Endothelial cell of umbilical vein (primary cell): Measurements from ENCODE around the gene ZNF511. TPM values are rescaled to one million over a fixed set of nuclear protein-coding genes. Genes with fewer than 3 reads are reported as not detected.
A peak's percentile ranks its signal among the peaks of the same experiment; 100 is the strongest.

Experiments used
- BruUV-seq: library from RNA; stranded (reverse); fragments of 400-500 nt; replicated peaks from 2 replicates; lab custom pipeline; 2021; lab: Mats Ljungman, UMichigan
- CTCF ChIA-PET: fragments of 300-600, 350-600 bp; sonication (Branson Sonifier 250); formaldehyde crosslinking; loops from one replicate; lab custom pipeline; 2021; ENCODE audit warnings: antibody characterized with exemption, inconsistent platforms; lab: Charles Lee
- POLR2A ChIA-PET: fragments of 300-600, 350-600 bp; sonication (Branson Sonifier 250); formaldehyde crosslinking; loops from one replicate; lab custom pipeline; 2021; ENCODE audit warnings: antibody characterized with exemption, inconsistent platforms; lab: Charles Lee
- DNase-seq: peaks from one replicate; pipeline ENCODE4 v3.0.0-alpha.2; 2011; ENCODE audit warnings: low read depth, low spot score
- FAIRE-seq: peaks from 2 replicates; lab custom pipeline; 2011; peaks lifted over from hg19 to GRCh38; lab: Jason Lieb, UNC
- H2AFZ ChIP-seq: 2 replicates; pipeline ENCODE4 v1.6.0; 2012; ENCODE audit warnings: low read depth, low read length, control low read depth, inconsistent platforms
- H3K27ac ChIP-seq: 2 replicates; pipeline ENCODE4 v1.5.1; 2011; ENCODE audit warnings: low read depth, mild to moderate bottlenecking, control low read depth, low read length, moderate library complexity; ENCODE audit not compliant: insufficient read depth
- H3K27me3 ChIP-seq, 2 experiments: 2 replicates each; pipeline versions ENCODE4 v1.6.0 to v1.6.1; 2011; ENCODE audit warnings: low read length in 2 of 2, mixed read lengths in 1 of 2; ENCODE audit not compliant: control insufficient read depth in 2 of 2, insufficient read depth in 2 of 2
- H3K36me3 ChIP-seq, 2 experiments: 2 replicates in 1 of 2; 3 replicates in 1 of 2; pipeline ENCODE4 v1.5.1; 2011; ENCODE audit warnings: low read length in 2 of 2, mild to moderate bottlenecking in 1 of 2, moderate library complexity in 1 of 2; ENCODE audit not compliant: control insufficient read depth in 2 of 2, insufficient read depth in 2 of 2; ENCODE audit errors: extremely low read depth in 1 of 2
- H3K4me1 ChIP-seq: 3 replicates; pipeline ENCODE4 v1.5.1; 2011; ENCODE audit warnings: mild to moderate bottlenecking, low read length; ENCODE audit not compliant: control insufficient read depth, insufficient read depth; ENCODE audit errors: extremely low read depth
- H3K4me2 ChIP-seq: 2 replicates; pipeline ENCODE4 v1.6.1; 2011; ENCODE audit warnings: low read length, control low read depth, mixed read lengths; ENCODE audit not compliant: insufficient read depth
- H3K4me3 ChIP-seq, 3 experiments: fragments of 200-600 bp in 1 of 3; sonication (generic), shearing (Covaris generic) in 1 of 3; replicated peaks in 1 of 3; 2 replicates each; pipeline ENCODE4 v1.5.1; 2011 to 2016; ENCODE audit warnings: control low read depth in 3 of 3, low read length in 3 of 3, mild to moderate bottlenecking in 2 of 3, inconsistent platforms in 1 of 3, low read depth in 1 of 3, moderate library complexity in 1 of 3; ENCODE audit not compliant: insufficient read depth in 1 of 3
- H3K79me2 ChIP-seq: 2 replicates; pipeline ENCODE4 v1.6.0; 2012; ENCODE audit warnings: low read length, inconsistent platforms; ENCODE audit not compliant: control insufficient read depth, insufficient read depth
- H3K9ac ChIP-seq: replicated peaks from 2 replicates; pipeline ENCODE3; 2011; ENCODE audit warnings: low read length, control low read depth; ENCODE audit not compliant: insufficient read depth; ENCODE audit errors: extremely low read depth
- H3K9me1 ChIP-seq: replicated peaks from 3 replicates; pipeline ENCODE4 v1.6.0; 2011; ENCODE audit warnings: mild to moderate bottlenecking, low read length; ENCODE audit not compliant: control insufficient read depth, insufficient read depth; ENCODE audit errors: extremely low read depth
- H3K9me3 ChIP-seq: replicated peaks from 2 replicates; pipeline ENCODE4 v1.5.1; 2012; ENCODE audit warnings: low read length, inconsistent platforms; ENCODE audit not compliant: control insufficient read depth, insufficient read depth
- H4K20me1 ChIP-seq: replicated peaks from 2 replicates; pipeline ENCODE3; 2011; ENCODE audit warnings: mild to moderate bottlenecking, low read length; ENCODE audit not compliant: control insufficient read depth, insufficient read depth; ENCODE audit errors: extremely low read depth
- EZH2 ChIP-seq: IDR thresholded peaks from 2 replicates; pipeline ENCODE4 v1.6.1; 2012; ENCODE audit warnings: borderline replicate concordance, low read depth, mild to moderate bottlenecking, moderate library complexity, low read length, inconsistent platforms; ENCODE audit not compliant: severe bottlenecking
- FOS ChIP-seq: IDR thresholded peaks from 2 replicates; pipeline ENCODE4 v1.6.1; 2011; ENCODE audit warnings: mild to moderate bottlenecking, low read length, moderate library complexity, borderline replicate concordance; ENCODE audit not compliant: insufficient read depth
- JUN ChIP-seq: IDR thresholded peaks from 2 replicates; pipeline ENCODE4 v1.6.1; 2011; ENCODE audit warnings: borderline replicate concordance, low read depth; ENCODE audit not compliant: insufficient read length, insufficient read depth
- dilution Hi-C: fragments of 300-500 bp; cut with MboI; formaldehyde crosslinking; loops from one replicate; pipeline ENCODE4 v1.15.0; 2019; ENCODE audit warnings: low sequenced_read_pairs; ENCODE audit not compliant: extremely low pct_ligation_motif_present
- intact Hi-C: fragments of 100-400 bp; cut with micrococcal nuclease; formaldehyde crosslinking; loops from one replicate; pipeline ENCODE4 v1.10.0; 2022
- polyA plus RNA-seq, 4 experiments: library from polyadenylated mRNA; depleted of rRNA in 3 of 4; stranded (reverse) in 3 of 4; unstranded in 1 of 4; fragments of >200 nt; gene quantifications; 2 replicates each; pipeline versions ENCODE4 v1.2.1 to v1.2.3, GENCODE V29; 2011 to 2012; ENCODE audit warnings: missing spikeins in 1 of 4
- total RNA-seq: library from RNA; stranded (reverse); gene quantifications from 2 replicates; pipeline ENCODE4 v1.2.3, GENCODE V29; 2021
- TF ChIP-seq, protein P1 (sequence below), 2 donors: IDR thresholded peaks; 1 replicate in 1 of 2; 2 replicates in 1 of 2; pipeline ENCODE4 v1.5.1; 2011; ENCODE audit warnings: low read length in 2 of 2, mild to moderate bottlenecking in 2 of 2, moderate library complexity in 2 of 2, control low read depth in 1 of 2, inconsistent platforms in 1 of 2, low read depth in 1 of 2; ENCODE audit not compliant: insufficient read depth in 1 of 2; ENCODE audit errors: extremely low read depth in 1 of 2

ZNF511 gene
- total and polyA plus RNA-seq, 2 donors (not counting 3 experiments of a cell fraction or from before 2014, with no cell fraction given): 25.6 to 37.9 TPM

DNA sequence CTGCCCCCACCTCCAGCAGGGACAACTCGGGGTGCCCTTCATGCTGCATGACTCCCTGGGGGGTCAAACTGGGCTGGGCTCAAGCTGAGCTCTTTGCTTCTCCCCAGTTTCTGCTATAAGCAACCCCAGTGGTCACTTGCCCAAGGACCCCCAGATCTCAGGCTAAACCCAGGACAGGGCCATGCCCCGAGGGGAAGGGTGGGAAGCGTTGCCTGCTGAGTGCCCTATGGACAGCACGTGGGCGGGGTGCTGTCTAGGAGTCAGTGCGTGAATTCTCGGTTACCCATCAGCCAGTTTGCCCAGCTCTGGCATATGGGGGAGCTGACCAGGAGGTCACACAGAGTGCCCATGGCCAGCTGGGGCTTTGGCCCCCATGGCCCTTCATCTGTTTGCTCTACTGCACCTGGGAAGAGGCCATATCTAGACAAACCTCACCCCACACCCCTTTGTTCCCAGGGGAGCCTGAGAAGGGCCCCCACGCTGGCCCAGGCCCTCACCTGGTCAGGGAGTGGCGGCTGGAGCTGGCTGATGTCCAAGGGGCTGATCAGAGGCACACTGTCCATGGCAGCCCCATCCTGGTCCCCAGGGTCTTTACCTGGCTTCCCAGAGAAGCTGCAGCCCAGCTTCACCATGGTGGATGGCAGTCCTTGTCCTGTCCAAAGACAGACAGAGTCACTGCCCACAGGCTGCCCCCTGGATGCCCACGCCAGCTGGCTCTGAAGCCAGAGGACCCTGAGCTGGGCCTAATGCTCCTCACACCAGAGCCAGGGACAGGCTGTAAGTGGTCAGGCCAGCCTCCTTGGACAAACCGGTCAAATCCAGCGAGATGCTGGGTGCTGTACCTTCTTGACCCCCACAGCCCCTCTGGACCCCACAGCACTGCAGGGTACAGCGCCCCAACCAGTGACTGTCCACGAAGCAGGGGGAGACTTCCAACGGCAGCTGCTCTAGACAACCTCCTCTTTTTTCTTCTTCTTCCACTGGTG lies 19.9 kb downstream of the ZNF511 start:
- DNase-seq (no peak), FAIRE-seq (no peak)
- intact Hi-C loops (loop anchor here (1.0 to 5.0 kb wide), 7 partner anchors 28 to 386 kb away; partner anchors contain the start of genes CFAP46, ECHS1 and MTG1), dilution Hi-C loops (no loop called here)
- Histone ChIP-seq H3K36me3 (no peaks in the 10 kb centered on the region), H3K4me3 (no peak overlapping the region), H4K20me1 (no peaks in the 10 kb centered on the region), H3K4me1 (peaks cover 2% of the 10 kb centered on the region), H3K9ac (no peak overlapping the region), H2AFZ (no peak overlapping the region), H3K27ac (no peak overlapping the region), H3K4me2 (no peak overlapping the region), H3K9me3 (no peaks in the 10 kb centered on the region), H3K27me3 (peaks cover 39 to 53% of the 10 kb centered on the region in 2 experiments), H3K9me1 (no peaks in the 10 kb centered on the region), H3K79me2 (no peaks in the 10 kb centered on the region)
- no TSS peak for BruUV-seq
- TF ChIP-seq EZH2 (no peak), JUN (no peak)
- POLR2A ChIA-PET: no interaction called here
- CTCF ChIA-PET: interaction anchor here (1.1 to 2.4 kb wide), 16 partner anchors 7 to 192 kb away, joined by 3 to 20 read pairs (median 7); partner anchors contain the start of genes FUOM, PAOX and PRAP1

DNA sequence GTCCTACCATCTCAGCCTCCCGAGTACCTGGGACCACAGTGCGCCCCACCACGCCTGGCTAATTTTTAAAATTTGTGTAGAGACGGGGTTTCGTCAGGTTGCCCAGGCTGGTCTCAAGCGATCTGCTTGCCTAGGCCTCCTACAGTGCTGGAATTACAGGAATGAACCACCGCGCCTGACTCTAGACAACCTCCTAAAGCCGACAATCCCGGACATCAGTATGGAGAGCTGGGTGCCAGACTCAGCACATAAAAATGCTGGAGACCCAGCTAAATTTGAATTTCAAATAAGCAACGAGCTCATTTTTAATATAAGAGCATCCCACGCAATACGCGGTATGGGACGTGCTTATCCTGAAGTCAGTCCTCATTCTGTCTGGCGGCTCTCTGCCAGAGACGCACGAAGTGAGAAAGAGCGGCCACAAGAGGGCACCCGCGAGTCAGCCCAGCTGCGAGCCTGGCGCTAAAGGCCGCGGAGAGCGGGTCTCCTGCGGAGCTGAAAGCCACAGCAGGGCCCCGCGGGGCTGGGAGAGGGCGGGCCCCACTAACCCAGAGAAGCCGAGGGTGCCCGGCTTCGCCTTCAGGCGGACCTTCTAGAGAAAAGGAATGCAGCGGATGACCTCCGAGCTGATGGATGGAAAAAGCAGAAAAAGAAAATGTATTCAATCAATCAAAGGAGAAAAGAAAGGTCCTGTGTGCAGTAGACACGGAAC lies 20.9 kb downstream of the ZNF511 start:
- dilution Hi-C loops (no loop called here), intact Hi-C loops (loop anchor here (1.0 to 5.0 kb wide), 7 partner anchors 27 to 387 kb away; partner anchors contain the start of genes CFAP46, ECHS1 and MTG1)
- H3K27me3 ChIP-seq: peaks cover 39 to 55% of the 10 kb centered on the region in 2 experiments
- H3K4me2 ChIP-seq: peak overlapping the region; percentile 34
- H3K36me3 ChIP-seq: no peaks in the 10 kb centered on the region
- no peak overlapping the region for H3K27ac ChIP-seq
- no TSS peak for BruUV-seq
- no peaks in the 10 kb centered on the region for H3K9me3 ChIP-seq
- FAIRE-seq: peak; percentile 86
- ChIA-PET CTCF (interaction anchor here (0.8 to 2.4 kb wide), 23 partner anchors 8 to 279 kb away, joined by 3 to 20 read pairs (median 6); partner anchors contain the start of genes FUOM, PAOX and PRAP1), POLR2A (no interaction called here)
- H4K20me1 ChIP-seq: no peaks in the 10 kb centered on the region
- peak; percentile 77 for DNase-seq
- peak overlapping the region; percentile 59 for H2AFZ ChIP-seq
- no peaks in the 10 kb centered on the region for H3K79me2 ChIP-seq
- no peak for TF ChIP-seq EZH2
- TF ChIP-seq, protein P1, sequence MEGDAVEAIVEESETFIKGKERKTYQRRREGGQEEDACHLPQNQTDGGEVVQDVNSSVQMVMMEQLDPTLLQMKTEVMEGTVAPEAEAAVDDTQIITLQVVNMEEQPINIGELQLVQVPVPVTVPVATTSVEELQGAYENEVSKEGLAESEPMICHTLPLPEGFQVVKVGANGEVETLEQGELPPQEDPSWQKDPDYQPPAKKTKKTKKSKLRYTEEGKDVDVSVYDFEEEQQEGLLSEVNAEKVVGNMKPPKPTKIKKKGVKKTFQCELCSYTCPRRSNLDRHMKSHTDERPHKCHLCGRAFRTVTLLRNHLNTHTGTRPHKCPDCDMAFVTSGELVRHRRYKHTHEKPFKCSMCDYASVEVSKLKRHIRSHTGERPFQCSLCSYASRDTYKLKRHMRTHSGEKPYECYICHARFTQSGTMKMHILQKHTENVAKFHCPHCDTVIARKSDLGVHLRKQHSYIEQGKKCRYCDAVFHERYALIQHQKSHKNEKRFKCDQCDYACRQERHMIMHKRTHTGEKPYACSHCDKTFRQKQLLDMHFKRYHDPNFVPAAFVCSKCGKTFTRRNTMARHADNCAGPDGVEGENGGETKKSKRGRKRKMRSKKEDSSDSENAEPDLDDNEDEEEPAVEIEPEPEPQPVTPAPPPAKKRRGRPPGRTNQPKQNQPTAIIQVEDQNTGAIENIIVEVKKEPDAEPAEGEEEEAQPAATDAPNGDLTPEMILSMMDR (IDR thresholded peaks at IDR 0.05; ENCODE audit: extremely low read depth in 1 of 2, insufficient read depth in 1 of 2, low read depth in 1 of 2, low read length in 2 of 2): peak; percentile 93 to 96
- peak; percentile 67 for TF ChIP-seq FOS
- H3K4me3 ChIP-seq: no peak overlapping the region
- H3K9me1 ChIP-seq: no peaks in the 10 kb centered on the region
- peaks cover 2% of the 10 kb centered on the region for H3K4me1 ChIP-seq
- H3K9ac ChIP-seq: no peak overlapping the region
